Keratinocyte (primary cell): Measurements from ENCODE around the gene CR1L.

Experiments
- CTCF ChIP-seq, 3 experiments: IDR thresholded peaks in 1 of 3; conservative IDR thresholded peaks in 1 of 3; optimal IDR thresholded peaks in 1 of 3; 2 replicates in 2 of 3; 3 replicates in 1 of 3; pipeline versions ENCODE3 to v1.5.1; 2011; ENCODE audit warnings: low read length in 3 of 3, mild to moderate bottlenecking in 3 of 3, moderate library complexity in 2 of 3, control low read depth in 1 of 3, inconsistent platforms in 1 of 3; ENCODE audit not compliant: insufficient read depth in 2 of 3; ENCODE audit errors: extremely low read depth in 1 of 3
- EZH2 ChIP-seq: IDR thresholded peaks from one replicate; pipeline ENCODE4 v1.6.1; 2012; ENCODE audit warnings: inconsistent platforms, mild to moderate bottlenecking, low read length, moderate library complexity

DNA sequence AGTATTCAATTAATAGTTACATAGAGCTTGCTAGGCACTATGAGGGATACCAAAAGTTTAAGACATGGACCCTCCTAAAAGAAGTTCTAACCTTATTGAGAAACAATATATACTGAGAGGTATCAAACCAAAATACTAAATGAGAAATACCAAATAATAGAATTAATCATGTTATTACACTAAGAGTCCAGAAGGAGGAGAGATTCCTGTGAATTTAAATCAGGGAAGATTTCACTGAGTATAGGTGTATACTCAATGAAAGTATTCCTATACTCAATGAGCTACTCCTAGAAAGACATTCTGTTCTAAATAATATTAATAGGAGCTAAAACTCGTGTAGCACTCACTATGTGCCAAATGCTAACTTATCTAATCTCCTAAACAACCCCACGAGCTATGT lies 9.4 kb downstream of the CR1L start:
- no peak for TF ChIP-seq CTCF (optimal IDR thresholded peaks at IDR 0.05 in 1 of 3, IDR thresholded peaks at IDR 0.05 in 1 of 3, conservative IDR thresholded peaks at IDR 0.05 in 1 of 3; ENCODE audit: extremely low read depth in 1 of 3, insufficient read depth in 2 of 3, low read length in 3 of 3)
- TF ChIP-seq EZH2 = no peak
